GM20000 (cell line): ENCODE results near the gene PIGS.

Source experiments
- DNase-seq: peaks from one replicate; pipeline ENCODE4 v3.0.0; 2012; ENCODE audit warnings: low spot score
- CTCF ChIP-seq: IDR thresholded peaks from 2 replicates; pipeline ENCODE4 v1.5.1; 2012; ENCODE audit warnings: mild to moderate bottlenecking, control low read depth; ENCODE audit errors: extremely low read depth, missing control alignments

PIGS gene

GRCh38 chr17:28592260-28592659 lies 20.9 kb upstream of the PIGS start:
- TF ChIP-seq CTCF, result no peak
- no peak for DNase-seq

- no peak for TF ChIP-seq CTCF
- DNase-seq, result no peak
Measured at GRCh38 chr17:28585851-28586250, 14.5 kb upstream of the PIGS start.

DNA sequence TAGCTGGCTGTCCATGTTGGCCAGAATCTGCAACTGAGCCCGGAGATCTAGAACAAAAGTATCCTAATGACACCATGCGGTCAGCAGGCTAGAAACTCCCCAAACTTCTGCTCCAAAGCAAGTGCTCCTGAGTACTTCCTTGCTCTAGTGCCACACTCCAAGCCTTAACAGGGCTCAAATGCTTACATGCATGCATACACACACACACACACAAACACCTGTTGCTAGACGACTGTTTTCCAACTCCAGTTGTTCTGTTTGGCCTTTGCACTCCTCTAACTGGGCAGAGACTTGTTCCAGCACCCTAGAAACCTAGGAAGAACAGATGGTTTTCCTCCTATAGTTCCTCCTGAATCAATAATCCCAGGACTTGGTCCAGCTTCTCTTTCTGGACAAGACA lies 13.1 kb upstream of the PIGS start:
- TF ChIP-seq CTCF, result no peak
- no peak for DNase-seq

- no peak for TF ChIP-seq CTCF
- DNase-seq, result no peak
Measured at GRCh38 chr17:28582513-28582912, 11.2 kb upstream of the PIGS start.

- DNase-seq, result no peak
- TF ChIP-seq CTCF, result no peak
Measured at GRCh38 chr17:28580959-28581358, 9.6 kb upstream of the PIGS start.

- TF ChIP-seq CTCF, result no peak
- DNase-seq, result peak; percentile 43
Measured at GRCh38 chr17:28579526-28579925, 8.2 kb upstream of the PIGS start.

DNA sequence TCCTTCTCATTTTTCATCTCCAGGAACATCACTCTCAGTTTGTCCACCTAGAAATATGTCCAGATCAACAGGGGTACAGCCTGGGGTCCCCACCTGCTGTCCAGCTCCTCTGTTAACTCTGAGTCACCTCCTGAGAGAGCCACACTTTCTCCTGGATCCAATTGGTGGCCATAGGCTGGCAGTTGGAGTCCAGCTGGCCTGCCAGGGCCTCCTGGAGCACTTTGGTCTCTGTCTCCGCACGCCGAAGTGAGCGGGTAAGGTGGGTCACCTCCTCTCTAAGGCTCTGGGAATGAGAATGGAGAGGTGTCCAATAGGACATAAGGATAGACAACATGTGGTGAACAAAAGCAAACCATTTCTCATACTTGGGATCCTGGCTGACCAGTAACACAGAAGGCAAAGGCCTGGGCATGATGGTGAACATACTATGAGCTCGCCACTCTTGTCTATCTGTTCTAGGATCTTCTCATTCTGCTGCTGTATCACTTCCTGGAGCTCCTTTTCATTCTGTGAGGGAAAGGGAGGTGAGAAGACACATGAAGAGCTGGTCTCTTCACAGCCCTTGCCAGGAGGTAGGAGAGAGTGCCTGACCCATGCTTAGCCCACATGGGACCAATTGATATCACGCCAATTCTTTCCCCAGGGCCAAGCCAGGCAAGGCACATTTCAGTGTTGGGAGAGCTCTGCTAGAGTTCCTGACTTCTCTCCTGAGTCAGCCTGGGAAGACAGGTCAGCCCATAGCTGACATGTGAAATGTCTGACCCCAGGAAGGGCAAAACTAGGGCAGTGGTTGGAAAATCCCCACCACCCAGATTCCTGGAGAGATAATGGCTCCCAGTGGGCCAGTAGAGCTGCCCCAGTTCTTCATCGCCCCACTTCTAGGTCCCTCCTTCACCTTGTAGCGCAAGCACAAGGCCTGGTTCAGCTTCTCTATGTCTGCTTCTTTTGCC lies 7.2 kb upstream of the PIGS start:
- DNase-seq, result no peak
- no peak for TF ChIP-seq CTCF
